HCT116 (cell line): ENCODE measurements around the gene RAET1L. TPM values are rescaled to one million over a fixed set of nuclear protein-coding genes. Genes with fewer than 3 reads are reported as not detected.

Experiments used
- ATAC-seq: fragments of 200-7000 bp; cut with Tn5 transposase; 2 replicates; pipeline ENCODE4 v1.9.1; 2020; ENCODE audit warnings: mild to moderate bottlenecking, moderate library complexity
- BruUV-seq: library from RNA; stranded (reverse); fragments of 400-500 nt; replicated peaks from 2 replicates; lab custom pipeline; 2021; lab: Mats Ljungman, UMichigan
- CTCF ChIA-PET: fragments of 300-600 bp; sonication (Branson Sonifier 250); formaldehyde crosslinking; loops from one replicate; lab custom pipeline; 2021; ENCODE audit warnings: antibody characterized with exemption; lab: Charles Lee
- POLR2A ChIA-PET: fragments of 300-600, 350-600 bp; sonication (Branson Sonifier 250); formaldehyde crosslinking; loops from one replicate; lab custom pipeline; 2021; ENCODE audit warnings: antibody characterized with exemption; lab: Charles Lee
- RAD21 ChIA-PET, 2 experiments: fragments of 300-600 bp; sonication (Branson Sonifier 250); formaldehyde crosslinking; loops; one replicate each; lab custom pipeline; 2023; ENCODE audit warnings: low total read pairs in 2 of 2; ENCODE audit not compliant: uncharacterized antibody in 2 of 2, unreplicated experiment in 2 of 2, low non-redundant PET in 1 of 2; lab: Charles Lee
- DNase-seq: peaks from one replicate; pipeline ENCODE4 v3.0.0-alpha.2; 2010; ENCODE audit warnings: low read depth, low spot score
- H2AFZ ChIP-seq: fragments of 200-600 bp; shearing (Covaris generic), sonication (generic); 2 replicates; pipeline ENCODE4 v1.6.1; 2017; ENCODE audit warnings: low read depth, mixed run types, mixed read lengths, antibody characterized with exemption, low read length; ENCODE audit not compliant: poor library complexity, severe bottlenecking
- H3K27ac ChIP-seq: 2 replicates; pipeline ENCODE4 v1.5.1; 2012; ENCODE audit warnings: low read depth, low read length
- H3K27me3 ChIP-seq: fragments of 200-600 bp; sonication (generic); 2 replicates; pipeline ENCODE4 v1.6.1; 2016; ENCODE audit warnings: mixed run types, low read length, mixed read lengths; ENCODE audit not compliant: insufficient read depth
- H3K36me3 ChIP-seq, 2 experiments: fragments of 200-500 bp in 1 of 2; fragments of 200-600 bp in 1 of 2; sonication (Bioruptor generic) in 1 of 2; sonication (generic) in 1 of 2; 2 replicates each; pipeline versions ENCODE4 v1.5.1 to v1.6.1; 2014 to 2016; ENCODE audit warnings: low read length in 2 of 2, inconsistent platforms in 1 of 2, mixed read lengths in 1 of 2, mixed run types in 1 of 2; ENCODE audit not compliant: insufficient read depth in 2 of 2, control insufficient read depth in 1 of 2
- H3K4me1 ChIP-seq, 2 experiments: fragments of 200-600 bp in 1 of 2; sonication (generic) in 1 of 2; 2 replicates each; pipeline versions ENCODE4 v1.5.1 to v1.6.1; 2012 to 2017; ENCODE audit warnings: low read length in 2 of 2, inconsistent platforms in 1 of 2, mild to moderate bottlenecking in 1 of 2, mixed read lengths in 1 of 2, mixed run types in 1 of 2, moderate library complexity in 1 of 2; ENCODE audit not compliant: insufficient read depth in 2 of 2, control insufficient read depth in 1 of 2
- H3K4me2 ChIP-seq: fragments of 200-600 bp; sonication (generic); 2 replicates; pipeline ENCODE4 v1.6.1; 2017; ENCODE audit warnings: mixed run types, low read length, mixed read lengths
- H3K4me3 ChIP-seq, 2 experiments: fragments of 200-600 bp in 1 of 2; sonication (generic) in 1 of 2; replicated peaks in 1 of 2; 2 replicates each; pipeline ENCODE4 v1.5.1; 2011 to 2016; ENCODE audit warnings: low read length in 2 of 2, control low read depth in 1 of 2, low read depth in 1 of 2, mild to moderate bottlenecking in 1 of 2, mixed read lengths in 1 of 2, mixed run types in 1 of 2
- H3K79me2 ChIP-seq: fragments of 200-600 bp; sonication (generic); 2 replicates; pipeline ENCODE4 v1.6.1; 2017; ENCODE audit warnings: mild to moderate bottlenecking, mixed run types, low read length, moderate library complexity, mixed read lengths; ENCODE audit not compliant: insufficient read depth
- H3K9ac ChIP-seq: fragments of 200-600 bp; sonication (generic); 2 replicates; pipeline ENCODE4 v1.6.1; 2016; ENCODE audit warnings: low read length, mixed read lengths
- H3K9me2 ChIP-seq: fragments of 200-600 bp; sonication (generic), shearing (Covaris generic); 2 replicates; pipeline ENCODE4 v1.6.1; 2017; ENCODE audit warnings: mixed run types, mild to moderate bottlenecking, moderate library complexity; ENCODE audit not compliant: insufficient read depth
- H3K9me3 ChIP-seq, 2 experiments: fragments of 200-500 bp in 1 of 2; fragments of 200-600 bp in 1 of 2; sonication (Bioruptor generic) in 1 of 2; sonication (generic) in 1 of 2; 2 replicates each; pipeline ENCODE4 v1.6.1; 2014 to 2017; ENCODE audit warnings: low read length in 2 of 2, mixed read lengths in 2 of 2, inconsistent platforms in 1 of 2, low read depth in 1 of 2, mild to moderate bottlenecking in 1 of 2, mixed run types in 1 of 2, moderate library complexity in 1 of 2; ENCODE audit not compliant: control insufficient read depth in 1 of 2, insufficient read depth in 1 of 2
- H4K20me1 ChIP-seq: fragments of 200-600 bp; sonication (generic), shearing (Covaris generic); 2 replicates; pipeline ENCODE4 v1.6.1; 2017; ENCODE audit warnings: mixed run types, mild to moderate bottlenecking, moderate library complexity; ENCODE audit not compliant: insufficient read depth
- ATF3 ChIP-seq: IDR thresholded peaks from 2 replicates; pipeline ENCODE4 v1.6.1; 2012
- CBX3 ChIP-seq: IDR thresholded peaks from 2 replicates; pipeline ENCODE4 v1.6.1; 2012; ENCODE audit warnings: low read depth
- CEBPB ChIP-seq: IDR thresholded peaks from 2 replicates; pipeline ENCODE4 v1.6.1; 2012; ENCODE audit warnings: low read depth
- EGR1 ChIP-seq: IDR thresholded peaks from 2 replicates; pipeline ENCODE4 v1.6.1; 2012; ENCODE audit warnings: low read depth
- ELF1 ChIP-seq: IDR thresholded peaks from 2 replicates; pipeline ENCODE4 v1.6.1; 2012; ENCODE audit warnings: low read depth, borderline replicate concordance
- EZH2phosphoT487 ChIP-seq: fragments of 200-600 bp; IDR thresholded peaks from 2 replicates; pipeline ENCODE4 v1.6.1; 2018; ENCODE audit warnings: antibody characterized with exemption, borderline replicate concordance
- FOSL1 ChIP-seq: IDR thresholded peaks from 2 replicates; pipeline ENCODE4 v1.6.1; 2012; ENCODE audit warnings: low read depth
- POLR2A ChIP-seq: IDR thresholded peaks from 2 replicates; pipeline ENCODE4 v1.7.0; 2011; ENCODE audit warnings: borderline replicate concordance; ENCODE audit not compliant: insufficient read depth, insufficient read length; ENCODE audit errors: extremely low read depth
- POLR2AphosphoS5 ChIP-seq: IDR thresholded peaks from 2 replicates; pipeline ENCODE4 v1.6.1; 2011; ENCODE audit warnings: mild to moderate bottlenecking, low read depth, low read length, moderate library complexity
- RAD21 ChIP-seq: IDR thresholded peaks from 2 replicates; pipeline ENCODE4 v1.6.1; 2012; ENCODE audit warnings: low read depth, mild to moderate bottlenecking
- SIN3A ChIP-seq: IDR thresholded peaks from 2 replicates; pipeline ENCODE4 v1.6.1; 2012; ENCODE audit warnings: low read depth
- SP1 ChIP-seq: IDR thresholded peaks from 2 replicates; pipeline ENCODE4 v1.6.1; 2012; ENCODE audit warnings: low read depth
- TCF7L2 ChIP-seq: IDR thresholded peaks from 2 replicates; pipeline ENCODE4 v1.7.0; 2011; ENCODE audit warnings: borderline replicate concordance, inconsistent platforms; ENCODE audit not compliant: insufficient read depth, insufficient read length; ENCODE audit errors: extremely low read depth
- ZBTB33 ChIP-seq: IDR thresholded peaks from 2 replicates; pipeline ENCODE4 v1.6.1; 2011; ENCODE audit warnings: mild to moderate bottlenecking, low read length, moderate library complexity; ENCODE audit not compliant: insufficient replicate concordance; ENCODE audit errors: extremely low read depth
- ZFX ChIP-seq: fragments of 450-650 bp; IDR thresholded peaks from 2 replicates; pipeline ENCODE4 v1.6.1; 2017
- ZNF274 ChIP-seq: fragments of 200-500 bp; sonication (Bioruptor generic); IDR thresholded peaks from 2 replicates; pipeline ENCODE4 v1.6.1; 2014; ENCODE audit warnings: mild to moderate bottlenecking, low read depth, low read length, inconsistent platforms
- intact Hi-C: fragments of 100-400 bp; cut with micrococcal nuclease; formaldehyde crosslinking; loops from 2 replicates; pipeline ENCODE4 v1.10.0; 2022
- total RNA-seq: library from RNA; stranded (reverse); gene quantifications from one replicate; pipeline ENCODE4 v1.2.1, GENCODE V29; 2021; ENCODE audit not compliant: unreplicated experiment
- TF ChIP-seq, protein P1 (sequence below): IDR thresholded peaks from 2 replicates; pipeline ENCODE4 v1.6.1; 2012
- TF ChIP-seq, protein P2 (sequence below), 3 experiments: fragments of 200-600 bp in 1 of 3; sonication (generic) in 1 of 3; IDR thresholded peaks in 2 of 3; conservative IDR thresholded peaks in 1 of 3; 2 replicates each; pipeline ENCODE4 v1.5.1; 2012 to 2017; ENCODE audit warnings: low read depth in 2 of 3, low read length in 2 of 3, antibody characterized with exemption in 1 of 3, borderline replicate concordance in 1 of 3, control low read depth in 1 of 3, mild to moderate bottlenecking in 1 of 3, mixed read lengths in 1 of 3, mixed run types in 1 of 3, moderate library complexity in 1 of 3; ENCODE audit not compliant: insufficient read depth in 1 of 3

Gene RAET1L
- total RNA-seq, 1 experiment from 2014 or later = 1.5 TPM

- peaks cover 18 to 33% of the 10 kb centered on the region in 2 experiments for H3K4me1 ChIP-seq
- POLR2A ChIA-PET = no interaction called here
- H3K27me3 ChIP-seq = no peaks in the 10 kb centered on the region
- peak overlapping the region; percentile 93 for H2AFZ ChIP-seq
- peak overlapping the region; percentile 95 for H3K4me2 ChIP-seq
- ATAC-seq (peak; percentile 93), DNase-seq (peak; percentile 81)
- H3K9me2 ChIP-seq = no peaks in the 10 kb centered on the region
- H3K9ac ChIP-seq = peak overlapping the region; percentile 71
- peak overlapping the region; percentile 81 to 91 for H3K4me3 ChIP-seq
- no peaks in the 10 kb centered on the region for H3K36me3 ChIP-seq
- peak overlapping the region; percentile 57 for H3K27ac ChIP-seq
- no peaks in the 10 kb centered on the region for H3K79me2 ChIP-seq
- H3K9me3 ChIP-seq = no peaks in the 10 kb centered on the region
- TSS peak; percentile 68 for BruUV-seq
- CTCF ChIA-PET = no interaction called here
- intact Hi-C loops = loop anchor here (5.0 to 10.0 kb wide), 2 partner anchors 67 to 810 kb away; no protein-coding TSS in a partner anchor
- RAD21 ChIA-PET = no interaction called here
- H4K20me1 ChIP-seq = no peaks in the 10 kb centered on the region
- TF ChIP-seq SIN3A = peak; percentile 73; the same call in 1 of the 2 replicates
- peak; percentile 39; the same call in 1 of the 2 replicates for TF ChIP-seq ZFX
- TF ChIP-seq, protein P1, sequence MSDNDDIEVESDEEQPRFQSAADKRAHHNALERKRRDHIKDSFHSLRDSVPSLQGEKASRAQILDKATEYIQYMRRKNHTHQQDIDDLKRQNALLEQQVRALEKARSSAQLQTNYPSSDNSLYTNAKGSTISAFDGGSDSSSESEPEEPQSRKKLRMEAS = peak; percentile 78
- peak; percentile 49 for TF ChIP-seq ZBTB33
- no peak for TF ChIP-seq ELF1
- no peak for TF ChIP-seq CEBPB
- no peak for TF ChIP-seq RAD21
- no peak for TF ChIP-seq ATF3
- TF ChIP-seq EZH2phosphoT487 = no peak
- TF ChIP-seq SP1 = peak; percentile 44; the same call in 1 of the 2 replicates
- TF ChIP-seq POLR2AphosphoS5 = peak; percentile 92
- TF ChIP-seq TCF7L2 = no peak
- TF ChIP-seq POLR2A = peak; percentile 36
- TF ChIP-seq FOSL1 = no peak
- TF ChIP-seq CBX3 = no peak
- TF ChIP-seq EGR1 = no peak
- TF ChIP-seq, protein P2, sequence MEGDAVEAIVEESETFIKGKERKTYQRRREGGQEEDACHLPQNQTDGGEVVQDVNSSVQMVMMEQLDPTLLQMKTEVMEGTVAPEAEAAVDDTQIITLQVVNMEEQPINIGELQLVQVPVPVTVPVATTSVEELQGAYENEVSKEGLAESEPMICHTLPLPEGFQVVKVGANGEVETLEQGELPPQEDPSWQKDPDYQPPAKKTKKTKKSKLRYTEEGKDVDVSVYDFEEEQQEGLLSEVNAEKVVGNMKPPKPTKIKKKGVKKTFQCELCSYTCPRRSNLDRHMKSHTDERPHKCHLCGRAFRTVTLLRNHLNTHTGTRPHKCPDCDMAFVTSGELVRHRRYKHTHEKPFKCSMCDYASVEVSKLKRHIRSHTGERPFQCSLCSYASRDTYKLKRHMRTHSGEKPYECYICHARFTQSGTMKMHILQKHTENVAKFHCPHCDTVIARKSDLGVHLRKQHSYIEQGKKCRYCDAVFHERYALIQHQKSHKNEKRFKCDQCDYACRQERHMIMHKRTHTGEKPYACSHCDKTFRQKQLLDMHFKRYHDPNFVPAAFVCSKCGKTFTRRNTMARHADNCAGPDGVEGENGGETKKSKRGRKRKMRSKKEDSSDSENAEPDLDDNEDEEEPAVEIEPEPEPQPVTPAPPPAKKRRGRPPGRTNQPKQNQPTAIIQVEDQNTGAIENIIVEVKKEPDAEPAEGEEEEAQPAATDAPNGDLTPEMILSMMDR (IDR thresholded peaks at IDR 0.05 in 2 of 3, conservative IDR thresholded peaks at IDR 0.05 in 1 of 3; ENCODE audit: borderline replicate concordance in 1 of 3, insufficient read depth in 1 of 3, low read depth in 2 of 3, low read length in 2 of 3) = no peak
- no peak for TF ChIP-seq ZNF274
Observed at GRCh38 chr6:150004783-150005717, 20.3 kb downstream of the RAET1L start.
